Chondrocyte (in vitro differentiated cells): ENCODE measurements around the gene GSG1L. TPM values are rescaled to one million over a fixed set of nuclear protein-coding genes. Genes with fewer than 3 reads are reported as not detected.

Source experiments
- DNase-seq: peaks from one replicate; pipeline ENCODE4 v3.0.0; 2021; ENCODE audit warnings: mixed read lengths, low spot score
- H3K27ac Mint-ChIP-seq: one replicate; pipeline ENCODE4 v1.8.0; 2021; ENCODE audit warnings: mild to moderate bottlenecking, moderate library complexity, mixed read lengths; ENCODE audit not compliant: unreplicated experiment
- H3K27me3 Mint-ChIP-seq: 2 replicates; pipeline ENCODE4 v1.8.0; 2021; ENCODE audit warnings: low read depth, mixed read lengths
- H3K36me3 Mint-ChIP-seq: 2 replicates; pipeline ENCODE4 v1.8.0; 2021; ENCODE audit warnings: low read depth, mixed read lengths
- H3K4me1 Mint-ChIP-seq: 2 replicates; pipeline ENCODE4 v1.8.0; 2021; ENCODE audit warnings: low read depth, mild to moderate bottlenecking, mixed read lengths
- H3K4me3 Mint-ChIP-seq: one replicate; pipeline ENCODE4 v1.8.0; 2021; ENCODE audit warnings: mild to moderate bottlenecking, moderate library complexity, mixed read lengths; ENCODE audit not compliant: unreplicated experiment
- H3K9me3 Mint-ChIP-seq: 2 replicates; pipeline ENCODE4 v1.8.0; 2021; ENCODE audit warnings: low read depth, mixed read lengths
- total RNA-seq: library from RNA; stranded (reverse); gene quantifications from 3 replicates; pipeline ENCODE4 v1.2.1, GENCODE V29; 2021
- TF ChIP-seq, protein P1 (sequence below): fragments of 200-600 bp; sonication (generic); IDR thresholded peaks from 2 replicates; pipeline ENCODE4 v1.5.0; 2021; ENCODE audit warnings: antibody characterized with exemption, mild to moderate bottlenecking, moderate library complexity

Gene GSG1L
- total RNA-seq, 1 donor from 2014 or later, result not detected

DNA sequence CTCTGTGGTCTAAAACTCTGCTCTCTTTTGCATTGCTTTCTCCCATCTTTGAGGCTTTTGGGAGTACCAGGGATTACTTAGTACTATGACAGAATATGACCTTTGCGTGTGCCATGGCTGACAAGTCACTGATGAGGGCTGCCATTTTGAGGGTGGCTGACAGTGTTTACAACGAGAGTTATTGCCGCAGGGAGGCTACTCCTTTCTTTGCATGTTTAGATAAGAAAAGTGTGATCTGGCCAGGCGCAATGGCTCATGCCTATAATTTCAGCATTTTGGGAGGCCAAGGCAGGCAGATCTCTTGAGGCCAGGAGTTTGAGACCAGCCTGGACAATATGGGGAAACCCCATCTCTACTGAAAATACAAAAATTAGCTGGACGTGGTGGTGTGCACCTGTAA is 77.5 kb downstream of the GSG1L start:
- Mint-ChIP-seq H3K4me1 (no peaks in the 10 kb centered on the region), H3K27me3 (peaks cover 25% of the 10 kb centered on the region), H3K4me3 (no peak overlapping the region), H3K27ac (no peak overlapping the region), H3K9me3 (peaks cover 6% of the 10 kb centered on the region), H3K36me3 (no peaks in the 10 kb centered on the region)
- TF ChIP-seq, protein P1, sequence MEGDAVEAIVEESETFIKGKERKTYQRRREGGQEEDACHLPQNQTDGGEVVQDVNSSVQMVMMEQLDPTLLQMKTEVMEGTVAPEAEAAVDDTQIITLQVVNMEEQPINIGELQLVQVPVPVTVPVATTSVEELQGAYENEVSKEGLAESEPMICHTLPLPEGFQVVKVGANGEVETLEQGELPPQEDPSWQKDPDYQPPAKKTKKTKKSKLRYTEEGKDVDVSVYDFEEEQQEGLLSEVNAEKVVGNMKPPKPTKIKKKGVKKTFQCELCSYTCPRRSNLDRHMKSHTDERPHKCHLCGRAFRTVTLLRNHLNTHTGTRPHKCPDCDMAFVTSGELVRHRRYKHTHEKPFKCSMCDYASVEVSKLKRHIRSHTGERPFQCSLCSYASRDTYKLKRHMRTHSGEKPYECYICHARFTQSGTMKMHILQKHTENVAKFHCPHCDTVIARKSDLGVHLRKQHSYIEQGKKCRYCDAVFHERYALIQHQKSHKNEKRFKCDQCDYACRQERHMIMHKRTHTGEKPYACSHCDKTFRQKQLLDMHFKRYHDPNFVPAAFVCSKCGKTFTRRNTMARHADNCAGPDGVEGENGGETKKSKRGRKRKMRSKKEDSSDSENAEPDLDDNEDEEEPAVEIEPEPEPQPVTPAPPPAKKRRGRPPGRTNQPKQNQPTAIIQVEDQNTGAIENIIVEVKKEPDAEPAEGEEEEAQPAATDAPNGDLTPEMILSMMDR, result no peak
- no peak for DNase-seq

DNA sequence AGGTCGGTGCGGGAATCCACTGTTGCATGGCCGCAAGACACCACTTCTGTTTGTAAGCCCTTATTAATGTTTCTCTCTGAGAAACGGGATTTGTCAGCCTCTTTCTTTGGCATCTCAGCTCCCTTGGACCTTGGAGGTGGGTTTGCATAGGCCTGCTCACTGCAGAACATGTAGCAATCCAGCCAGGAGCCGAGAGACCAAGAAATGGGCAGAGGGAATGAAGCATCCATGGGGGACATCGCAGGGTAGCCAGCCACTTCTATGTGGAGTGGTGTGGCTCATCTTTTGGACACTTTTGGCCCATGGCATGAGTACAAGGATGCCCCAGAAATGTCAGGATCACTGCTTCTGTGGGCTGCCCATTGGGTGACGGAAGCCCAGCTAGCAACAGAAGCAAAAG is 79.4 kb downstream of the GSG1L start:
- H3K36me3 Mint-ChIP-seq, result no peaks in the 10 kb centered on the region
- no peak for DNase-seq
- TF ChIP-seq, protein P1, result no peak
- H3K4me3 Mint-ChIP-seq, result no peak overlapping the region
- peaks cover 32% of the 10 kb centered on the region for H3K27me3 Mint-ChIP-seq
- H3K4me1 Mint-ChIP-seq, result no peaks in the 10 kb centered on the region
- H3K27ac Mint-ChIP-seq, result no peak overlapping the region
- H3K9me3 Mint-ChIP-seq, result peaks cover 6% of the 10 kb centered on the region

DNA sequence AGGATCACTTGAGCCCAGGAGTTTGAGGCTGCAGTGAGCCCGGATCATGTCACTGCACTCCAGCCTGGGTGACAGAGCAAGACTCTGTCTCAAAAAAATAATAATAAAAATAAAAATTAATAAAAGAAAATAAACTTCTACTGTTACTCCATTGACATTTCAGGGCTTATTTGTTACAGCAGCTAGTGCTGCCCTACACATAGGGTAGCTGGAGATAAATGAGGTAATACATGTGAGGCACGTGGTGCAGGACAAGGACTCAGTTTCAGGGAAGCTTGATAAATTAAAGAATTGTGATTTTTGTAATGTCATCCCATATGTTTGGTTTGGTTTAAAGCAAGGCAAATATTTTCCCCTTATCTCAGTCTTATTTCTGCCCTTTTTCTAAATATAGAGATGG is 80.3 kb downstream of the GSG1L start:
- TF ChIP-seq, protein P1, result no peak
- Mint-ChIP-seq H3K4me1 (no peaks in the 10 kb centered on the region), H3K36me3 (no peaks in the 10 kb centered on the region)

DNA sequence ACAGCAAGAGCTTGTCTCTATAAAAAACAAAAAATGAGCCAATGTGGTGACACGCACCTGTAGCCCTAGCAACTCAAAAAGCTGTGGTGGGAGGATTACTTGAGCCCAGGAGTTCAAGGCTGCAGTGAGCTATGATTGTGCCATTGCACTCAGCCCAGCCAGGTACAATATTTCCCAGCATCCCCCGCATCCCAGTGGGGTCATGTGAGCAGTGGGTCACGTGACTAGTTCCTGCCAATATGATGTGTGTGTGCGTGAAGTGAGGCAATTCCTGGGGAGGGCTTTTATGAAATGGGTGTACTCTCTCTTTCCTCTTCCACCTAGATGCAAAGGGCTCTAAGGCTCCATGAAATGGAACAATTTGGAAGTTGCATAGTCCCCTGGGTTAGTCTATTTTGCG is 81.3 kb downstream of the GSG1L start:
- TF ChIP-seq, protein P1, result no peak
- no peak for DNase-seq
- Mint-ChIP-seq H3K36me3 (no peaks in the 10 kb centered on the region), H3K27ac (no peak overlapping the region), H3K27me3 (peaks cover 35% of the 10 kb centered on the region), H3K4me1 (no peaks in the 10 kb centered on the region), H3K4me3 (no peak overlapping the region), H3K9me3 (peaks cover 6% of the 10 kb centered on the region)

More for the DNA sequence above, 80.3 kb downstream of the GSG1L start:
- DNase-seq, result no peak
- Mint-ChIP-seq H3K9me3 (peaks cover 6% of the 10 kb centered on the region), H3K27me3 (peaks cover 36% of the 10 kb centered on the region), H3K27ac (no peak overlapping the region), H3K4me3 (no peak overlapping the region)

DNA sequence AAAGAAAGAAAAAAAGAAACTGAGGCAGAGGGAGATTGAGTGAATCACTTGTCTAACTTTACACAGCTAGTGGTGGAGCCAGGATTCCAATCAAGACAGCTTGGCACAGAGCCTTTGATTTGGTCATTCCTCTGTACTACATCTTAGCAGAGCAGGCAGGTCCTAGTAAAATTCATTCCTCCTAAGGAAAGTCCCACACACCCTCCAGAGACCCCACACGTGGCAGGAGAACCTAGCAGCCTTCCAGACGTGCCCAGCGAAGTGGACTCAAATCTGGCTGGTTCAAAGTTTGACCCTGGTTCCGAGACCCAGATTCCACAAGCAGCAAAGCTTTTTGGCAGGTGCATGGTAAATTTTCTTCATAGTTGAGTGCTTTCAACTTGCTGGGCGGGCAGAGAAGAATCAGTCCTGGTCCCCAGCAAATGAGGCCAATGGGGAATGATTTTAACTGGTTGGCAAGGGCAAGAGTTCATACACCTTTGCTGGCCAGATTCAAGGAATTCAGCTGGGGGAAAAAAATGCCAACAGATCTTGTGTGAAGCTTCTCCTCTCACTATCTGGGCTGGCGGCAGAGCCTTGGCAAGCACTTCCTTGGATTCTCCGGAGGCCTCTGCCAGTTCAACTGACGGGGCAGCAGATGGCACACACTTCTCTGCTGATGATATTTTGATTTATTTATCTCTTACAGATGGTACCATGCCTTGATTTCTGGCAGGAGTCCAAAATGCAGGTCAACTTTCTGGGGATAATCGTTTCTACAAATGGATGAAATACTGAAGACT is 82.4 kb downstream of the GSG1L start:
- TF ChIP-seq, protein P1, result no peak
- no peaks in the 10 kb centered on the region for H3K36me3 Mint-ChIP-seq
- DNase-seq, result no peak
- H3K4me1 Mint-ChIP-seq, result no peaks in the 10 kb centered on the region
- H3K27me3 Mint-ChIP-seq, result peaks cover 44% of the 10 kb centered on the region
- H3K4me3 Mint-ChIP-seq, result no peak overlapping the region
- H3K27ac Mint-ChIP-seq, result no peak overlapping the region
- H3K9me3 Mint-ChIP-seq, result peaks cover 6% of the 10 kb centered on the region
